H1 (cell line): ENCODE measurements around the gene ZNF101. TPM values are rescaled to one million over a fixed set of nuclear protein-coding genes. Genes with fewer than 3 reads are reported as not detected.

Experiments used
- CTCF ChIA-PET: fragments of 300-600 bp; sonication (Branson Sonifier 250); formaldehyde crosslinking; loops from one replicate; lab custom pipeline; 2021; ENCODE audit not compliant: partially characterized antibody; lab: Charles Lee
- POLR2A ChIA-PET: fragments of 300-600 bp; sonication (Branson Sonifier 250); formaldehyde crosslinking; loops from one replicate; lab custom pipeline; 2021; ENCODE audit warnings: inconsistent platforms; ENCODE audit not compliant: partially characterized antibody; lab: Charles Lee
- DNase-seq, 2 experiments: peaks; one replicate each; pipeline versions ENCODE4 v3.0.0 to v3.0.0-alpha.2; 2010 to 2022; ENCODE audit warnings: low spot score in 2 of 2, low read depth in 1 of 2, mixed read lengths in 1 of 2
- FAIRE-seq: peaks from 2 replicates; lab custom pipeline; 2011; peaks lifted over from hg19 to GRCh38; lab: Jason Lieb, UNC
- H2AFZ ChIP-seq: 2 replicates; pipeline ENCODE4 v1.8.1; 2012; ENCODE audit warnings: low read length, inconsistent platforms
- H2AK5ac ChIP-seq: 2 replicates; pipeline ENCODE4 v1.6.1; 2013; ENCODE audit warnings: low read depth, low read length
- H2BK120ac ChIP-seq: replicated peaks from 2 replicates; pipeline ENCODE3; 2013; ENCODE audit warnings: low read depth, low read length, inconsistent platforms
- H2BK12ac ChIP-seq: 2 replicates; pipeline ENCODE4 v1.6.1; 2013; ENCODE audit warnings: low read depth, low read length
- H2BK15ac ChIP-seq: 2 replicates; pipeline ENCODE4 v1.6.1; 2013; ENCODE audit warnings: low read length
- H2BK20ac ChIP-seq: 2 replicates; pipeline ENCODE4 v1.6.1; 2013; ENCODE audit warnings: low read length
- H2BK5ac ChIP-seq: 2 replicates; pipeline ENCODE4 v1.6.1; 2013; ENCODE audit warnings: low read depth, low read length
- H3K14ac ChIP-seq: 2 replicates; pipeline ENCODE4 v1.6.1; 2013; ENCODE audit warnings: inconsistent platforms; ENCODE audit not compliant: insufficient read length
- H3K18ac ChIP-seq: 2 replicates; pipeline ENCODE4 v1.6.1; 2013; ENCODE audit warnings: low read length; ENCODE audit errors: extremely low read depth
- H3K23ac ChIP-seq: 2 replicates; pipeline ENCODE4 v1.6.1; 2013; ENCODE audit warnings: inconsistent platforms; ENCODE audit not compliant: insufficient read length
- H3K23me2 ChIP-seq: 2 replicates; pipeline ENCODE4 v1.6.1; 2013; ENCODE audit warnings: low read depth, low read length
- H3K27ac ChIP-seq: 2 replicates; pipeline ENCODE4 v1.6.1; 2011; ENCODE audit warnings: low read depth, low read length, inconsistent platforms
- H3K27me3 ChIP-seq, 4 experiments: replicated peaks in 1 of 4; 1 replicate in 1 of 4; 2 replicates in 3 of 4; pipeline versions ENCODE4 v1.6.1 to v1.8.1; 2011 to 2013; ENCODE audit warnings: low read length in 3 of 4, mild to moderate bottlenecking in 3 of 4, inconsistent platforms in 2 of 4, mixed read lengths in 2 of 4, moderate library complexity in 1 of 4; ENCODE audit not compliant: control insufficient read depth in 3 of 4, insufficient read depth in 3 of 4; ENCODE audit errors: extremely low read depth in 1 of 4
- H3K36me3 ChIP-seq, 4 experiments: 2 replicates each; pipeline versions ENCODE4 v1.6.1 to v1.8.1; 2011 to 2013; ENCODE audit warnings: mild to moderate bottlenecking in 4 of 4, low read length in 3 of 4, moderate library complexity in 2 of 4, control low read depth in 1 of 4, inconsistent platforms in 1 of 4; ENCODE audit not compliant: insufficient read depth in 4 of 4, control insufficient read depth in 2 of 4
- H3K4ac ChIP-seq: replicated peaks from 2 replicates; pipeline ENCODE3; 2013; ENCODE audit warnings: low read length, low read depth, mixed read lengths, inconsistent platforms; ENCODE audit not compliant: insufficient read length
- H3K4me1 ChIP-seq, 4 experiments: replicated peaks in 1 of 4; 1 replicate in 1 of 4; 2 replicates in 3 of 4; pipeline versions ENCODE4 v1.6.1 to v1.8.1; 2011 to 2013; ENCODE audit warnings: low read length in 3 of 4, inconsistent platforms in 2 of 4, mixed read lengths in 1 of 4; ENCODE audit not compliant: insufficient read depth in 4 of 4, control insufficient read depth in 3 of 4
- H3K4me2 ChIP-seq, 2 experiments: 2 replicates each; pipeline versions ENCODE4 v1.6.1 to v1.8.1; 2011 to 2013; ENCODE audit warnings: low read depth in 2 of 2, low read length in 2 of 2, control low read depth in 1 of 2, inconsistent platforms in 1 of 2, mild to moderate bottlenecking in 1 of 2; ENCODE audit not compliant: insufficient read depth in 1 of 2
- H3K4me3 ChIP-seq, 4 experiments: fragments of 200-600, 300-600 bp in 1 of 4; sonication (generic), shearing (Covaris generic), sonication (Bioruptor Twin) in 1 of 4; 2 replicates each; pipeline versions ENCODE4 v1.5.1 to v1.8.1; 2011 to 2016; ENCODE audit warnings: low read length in 4 of 4, low read depth in 3 of 4, control low read depth in 2 of 4, inconsistent platforms in 2 of 4, mild to moderate bottlenecking in 2 of 4, mixed read lengths in 1 of 4, moderate library complexity in 1 of 4; ENCODE audit not compliant: insufficient read depth in 2 of 4; ENCODE audit errors: extremely low read depth in 1 of 4
- H3K56ac ChIP-seq: replicated peaks from 2 replicates; pipeline ENCODE3; 2013; ENCODE audit warnings: low read depth, mild to moderate bottlenecking, mixed read lengths, low read length, inconsistent platforms; ENCODE audit not compliant: insufficient read length
- H3K79me1 ChIP-seq: 2 replicates; pipeline ENCODE4 v1.6.1; 2013; ENCODE audit warnings: low read depth, low read length, control low read depth
- H3K79me2 ChIP-seq, 2 experiments: 2 replicates each; pipeline versions ENCODE4 v1.6.1 to v1.8.1; 2012 to 2013; ENCODE audit warnings: low read length in 2 of 2, mild to moderate bottlenecking in 2 of 2, inconsistent platforms in 1 of 2; ENCODE audit not compliant: insufficient read depth in 2 of 2, control insufficient read depth in 1 of 2
- H3K9ac ChIP-seq, 4 experiments: replicated peaks in 1 of 4; 1 replicate in 1 of 4; 2 replicates in 3 of 4; pipeline versions ENCODE4 v1.6.1 to v1.8.1; 2011 to 2013; ENCODE audit warnings: low read depth in 3 of 4, low read length in 3 of 4, control low read depth in 2 of 4, mild to moderate bottlenecking in 2 of 4, moderate library complexity in 2 of 4, inconsistent platforms in 1 of 4; ENCODE audit errors: extremely low read depth in 1 of 4
- H3K9me3 ChIP-seq, 2 experiments: 2 replicates each; pipeline versions ENCODE4 v1.6.1 to v1.8.1; 2012 to 2013; ENCODE audit warnings: mild to moderate bottlenecking in 2 of 2, moderate library complexity in 2 of 2, control low read depth in 1 of 2, inconsistent platforms in 1 of 2, low read depth in 1 of 2, low read length in 1 of 2, mixed read lengths in 1 of 2; ENCODE audit not compliant: insufficient read depth in 2 of 2
- H4K20me1 ChIP-seq, 2 experiments: replicated peaks in 1 of 2; 2 replicates each; pipeline versions ENCODE3 to v1.8.1; 2011 to 2013; ENCODE audit warnings: inconsistent platforms in 2 of 2, low read length in 2 of 2, mild to moderate bottlenecking in 1 of 2; ENCODE audit not compliant: insufficient read depth in 2 of 2, control insufficient read depth in 1 of 2
- H4K5ac ChIP-seq: 2 replicates; pipeline ENCODE4 v1.6.1; 2013; ENCODE audit warnings: low read length, low read depth, mixed read lengths, inconsistent platforms; ENCODE audit not compliant: insufficient read length
- H4K8ac ChIP-seq: 2 replicates; pipeline ENCODE4 v1.8.0; 2013; ENCODE audit warnings: mild to moderate bottlenecking, moderate library complexity, low read length, inconsistent platforms; ENCODE audit not compliant: insufficient read depth; ENCODE audit errors: extremely low read depth
- H4K91ac ChIP-seq: replicated peaks from 2 replicates; pipeline ENCODE3; 2013; ENCODE audit warnings: low read length, mixed read lengths, inconsistent platforms; ENCODE audit not compliant: insufficient read length
- BCL11A ChIP-seq, 2 experiments: IDR thresholded peaks; one replicate each; pipeline ENCODE4 v1.6.1; 2011; ENCODE audit warnings: low read depth in 2 of 2, low read length in 2 of 2, mild to moderate bottlenecking in 2 of 2
- CREB1 ChIP-seq: IDR thresholded peaks from 2 replicates; pipeline ENCODE4 v1.6.1; 2012; ENCODE audit warnings: inconsistent platforms
- FOSL1 ChIP-seq: IDR thresholded peaks from 2 replicates; pipeline ENCODE4 v1.6.1; 2011; ENCODE audit warnings: mild to moderate bottlenecking, low read depth, low read length, moderate library complexity; ENCODE audit not compliant: insufficient read depth
- GABPA ChIP-seq: IDR thresholded peaks from 2 replicates; pipeline ENCODE4 v1.6.1; 2011; ENCODE audit warnings: mild to moderate bottlenecking, low read length, moderate library complexity, borderline replicate concordance; ENCODE audit not compliant: insufficient read depth
- GTF2F1 ChIP-seq: IDR thresholded peaks from 2 replicates; pipeline ENCODE4 v1.6.1; 2012; ENCODE audit warnings: low read depth, low read length, improper control_type of control experiment, borderline replicate concordance
- KDM1A ChIP-seq: fragments of 200-600, 300-600 bp; sonication (generic); IDR thresholded peaks from 2 replicates; pipeline ENCODE4 v1.7.1; 2016; ENCODE audit warnings: mild to moderate bottlenecking, low read length, borderline replicate concordance
- NRF1 ChIP-seq: IDR thresholded peaks from 2 replicates; pipeline ENCODE4 v1.6.1; 2011; ENCODE audit warnings: mild to moderate bottlenecking, low read depth, low read length, improper control_type of control experiment
- POLR2A ChIP-seq, 2 experiments: IDR thresholded peaks; 1 replicate in 1 of 2; 2 replicates in 1 of 2; pipeline ENCODE4 v1.6.1; 2011; ENCODE audit warnings: low read depth in 2 of 2, low read length in 2 of 2, mild to moderate bottlenecking in 2 of 2; ENCODE audit errors: control extremely low read depth in 1 of 2
- POU5F1 ChIP-seq: IDR thresholded peaks from 2 replicates; pipeline ENCODE4 v1.6.1; 2011; ENCODE audit warnings: low read depth, mild to moderate bottlenecking, low read length, moderate library complexity
- RFX5 ChIP-seq: IDR thresholded peaks from 2 replicates; pipeline ENCODE4 v1.6.1; 2011; ENCODE audit warnings: low read depth, low read length, improper control_type of control experiment, borderline replicate concordance
- SUZ12 ChIP-seq: fragments of 200-600 bp; sonication (generic); IDR thresholded peaks from 2 replicates; pipeline ENCODE4 v1.6.1; 2012; ENCODE audit warnings: mild to moderate bottlenecking, inconsistent platforms, low read length, moderate library complexity, mixed read lengths
- TAF1 ChIP-seq: IDR thresholded peaks from 2 replicates; pipeline ENCODE4 v1.6.1; 2011; ENCODE audit warnings: mild to moderate bottlenecking, low read depth, low read length
- TAF7 ChIP-seq: optimal IDR thresholded peaks from 2 replicates; pipeline ENCODE3; 2011; ENCODE audit warnings: low read depth, mild to moderate bottlenecking, inconsistent platforms, low read length, moderate library complexity, borderline replicate concordance
- YY1 ChIP-seq: IDR thresholded peaks from 2 replicates; pipeline ENCODE4 v1.6.1; 2011; ENCODE audit warnings: low read depth, mild to moderate bottlenecking, low read length
- WGBS, 2 experiments: shearing (Covaris generic) in 1 of 2; methylation state at CpG; one replicate each; pipeline versions ENCODE4 v1.1.6 to v1.1.7; 2013 to 2015; ENCODE audit warnings: low lambda C conversion rate in 2 of 2, mixed read lengths in 2 of 2, inconsistent platforms in 1 of 2, low coverage in 1 of 2, missing lambda C conversion rate in 1 of 2; ENCODE audit not compliant: insufficient replicate concordance in 2 of 2, insufficient coverage in 1 of 2, insufficient read length in 1 of 2; ENCODE audit errors: extremely low coverage in 1 of 2, missing lambda C conversion rate in 1 of 2; 5-methylcytosine and 5-hydroxymethylcytosine counted together
- polyA plus RNA-seq, 7 experiments: library from polyadenylated mRNA; depleted of rRNA in 3 of 7; stranded (reverse) in 5 of 7; unstranded in 2 of 7; fragments of >200 nt in 5 of 7; fragments of 200-250 nt in 2 of 7; gene quantifications; 1 replicate in 5 of 7; 2 replicates in 1 of 7; 4 replicates in 1 of 7; pipeline versions ENCODE4 v1.2.1 to v1.2.3, GENCODE V29; 2011 to 2013; ENCODE audit warnings: missing spikeins in 2 of 7, mixed read lengths in 2 of 7
- total RNA-seq: library from RNA; stranded (reverse); fragmentation: NEBNext Ultra II Directional; extraction: Animal tissue kit (Norgen Biotek cat#: 25700); gene quantifications from 2 replicates; pipeline ENCODE4 v1.2.1, GENCODE V29; 2021
- TF ChIP-seq, protein P1 (sequence below): IDR thresholded peaks from 2 replicates; pipeline ENCODE4 v1.6.1; 2012; ENCODE audit warnings: inconsistent platforms

The ZNF101 gene
- total and polyA plus RNA-seq, 2 of the 8 experiments (the other 6 are each of a cell fraction or from before 2014, with no cell fraction given) = 13.0 to 50.9 TPM

- Histone ChIP-seq H3K4me3 (peak overlapping the region; percentile 77 to 97 (median 90); a peak in 7 of 8 replicates), H2BK120ac (no peak overlapping the region), H4K91ac (no peak overlapping the region), H3K9ac (peak overlapping the region in 1 of 4 experiments; percentile 93; a peak in 2 of 7 replicates), H2BK12ac (no peak overlapping the region), H3K18ac (no peak overlapping the region), H4K8ac (no peak overlapping the region), H3K27ac (no peak overlapping the region), H3K79me2 (peaks cover 21 to 30% of the 10 kb centered on the region in 2 experiments), H3K4me2 (peak overlapping the region; percentile 72 to 95), H3K4ac (no peak overlapping the region), H3K36me3 (peaks cover 11 to 25% (median 16%) of the 10 kb centered on the region in 4 experiments), H3K4me1 (peaks cover 3 to 12% (median 6%) of the 10 kb centered on the region in 4 experiments; a peak in 5 of 7 replicates), H3K56ac (no peak overlapping the region), H3K23ac (no peak overlapping the region), H3K14ac (no peak overlapping the region), H4K20me1 (peaks cover 6 to 18% of the 10 kb centered on the region in 2 experiments), H2BK15ac (no peak overlapping the region), H3K27me3 (no peaks in the 10 kb centered on the region), H3K23me2 (no peaks in the 10 kb centered on the region), H4K5ac (no peak overlapping the region), H3K79me1 (peaks cover 16% of the 10 kb centered on the region), H3K9me3 (no peaks in the 10 kb centered on the region), H2BK20ac (no peak overlapping the region), H2BK5ac (no peak overlapping the region), H2AK5ac (no peak overlapping the region), H2AFZ (no peak overlapping the region)
- CTCF ChIA-PET = interaction anchor here (1.0 to 2.4 kb wide), 2 partner anchors 10 to 110 kb away, joined by 3 to 9 read pairs; no protein-coding TSS in a partner anchor
- POLR2A ChIA-PET = interaction anchor here (0.6 to 2.4 kb wide), 11 partner anchors 10 to 295 kb away, joined by 3 to 20 read pairs (median 3); partner anchors contain the start of genes GMIP, ZNF506 and ZNF93
- FAIRE-seq (no peak), DNase-seq (peak in 1 of 2 experiments; percentile 34)
- 95% methylated on average over 8 of the region's 8 CpGs; no CpG with 5 or more reads in 1 of the 2 experiments for WGBS, 2 experiments
- TF ChIP-seq RFX5 (no peak), GABPA (no peak), SUZ12 (no peak), POU5F1 (no peak), TAF1 (no peak), YY1 (no peak), KDM1A (no peak), BCL11A (IDR thresholded peaks at IDR 0.05; ENCODE audit: low read depth in 2 of 2, low read length in 2 of 2) (no peak), FOSL1 (no peak), NRF1 (no peak), GTF2F1 (no peak), TAF7 (no peak), CREB1 (no peak), POLR2A (IDR thresholded peaks at IDR 0.05; ENCODE audit: control extremely low read depth in 1 of 2, low read depth in 2 of 2, low read length in 2 of 2) (no peak)
- TF ChIP-seq, protein P1, sequence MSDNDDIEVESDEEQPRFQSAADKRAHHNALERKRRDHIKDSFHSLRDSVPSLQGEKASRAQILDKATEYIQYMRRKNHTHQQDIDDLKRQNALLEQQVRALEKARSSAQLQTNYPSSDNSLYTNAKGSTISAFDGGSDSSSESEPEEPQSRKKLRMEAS = no peak
Measured at GRCh38 chr19:19662344-19662743, 6.3 kb upstream of the ZNF101 start.
